SH-SY5Y (cell line): Measurements from ENCODE around the gene SNTA1.

Source experiments
- GATA2 ChIP-seq: IDR thresholded peaks from 2 replicates; pipeline ENCODE4 v1.6.1; 2011; ENCODE audit warnings: mild to moderate bottlenecking, low read depth, low read length
- GATA3 ChIP-seq: IDR thresholded peaks from 2 replicates; pipeline ENCODE4 v1.6.1; 2011; ENCODE audit warnings: low read depth, mild to moderate bottlenecking, low read length, moderate library complexity

SNTA1 gene

GRCh38 chr20:33411711-33412483 lies 31.7 kb downstream of the SNTA1 start:
- TF ChIP-seq GATA3 (no peak), GATA2 (no peak)

GRCh38 chr20:33411242-33411641 lies 32.3 kb downstream of the SNTA1 start:
- TF ChIP-seq GATA3: no peak

GRCh38 chr20:33410081-33410742 lies 33.4 kb downstream of the SNTA1 start:
- no peak for TF ChIP-seq GATA2

- TF ChIP-seq GATA2: no peak
- TF ChIP-seq GATA3: no peak
These were observed 34.6 kb downstream of the SNTA1 start for GRCh38 chr20:33408716-33409654.

- TF ChIP-seq GATA3 (no peak), GATA2 (no peak)
These were observed 35.2 kb downstream of the SNTA1 start for GRCh38 chr20:33408313-33408712.

GRCh38 chr20:33407796-33408195 lies 35.8 kb downstream of the SNTA1 start:
- TF ChIP-seq GATA3: no peak
- no peak for TF ChIP-seq GATA2

GRCh38 chr20:33407251-33407650 lies 36.3 kb downstream of the SNTA1 start:
- TF ChIP-seq GATA2 (no peak), GATA3 (no peak)

- no peak for TF ChIP-seq GATA2
- no peak for TF ChIP-seq GATA3
These were observed 39.3 kb downstream of the SNTA1 start for GRCh38 chr20:33404281-33404680.

- no peak for TF ChIP-seq GATA3
- no peak for TF ChIP-seq GATA2
These were observed 41.6 kb downstream of the SNTA1 start for GRCh38 chr20:33401921-33402369.

GRCh38 chr20:33401184-33401920 lies 42.2 kb downstream of the SNTA1 start, which contains the start of gene CDK5RAP1:
TSS of gene CDK5RAP1 (minus strand) at chr20:33401519. CDS start at chr20:33397064, 4,455 bp downstream.
- no peak for TF ChIP-seq GATA3
- no peak for TF ChIP-seq GATA2

GRCh38 chr20:33400812-33401183 lies 42.8 kb downstream of the SNTA1 start:
- TF ChIP-seq GATA2: no peak
- TF ChIP-seq GATA3: no peak

- TF ChIP-seq GATA2 (no peak), GATA3 (no peak)
These were observed 43.6 kb downstream of the SNTA1 start for GRCh38 chr20:33399924-33400323.

- no peak for TF ChIP-seq GATA3
- no peak for TF ChIP-seq GATA2
These were observed 48.8 kb downstream of the SNTA1 start for GRCh38 chr20:33394718-33395117.
